NT2/D1 (cell line): ENCODE measurements around the gene DMRT2.

Experiments
- DNase-seq: peaks from one replicate; pipeline ENCODE4 v3.0.0-alpha.2; 2011; ENCODE audit warnings: low read depth, low spot score
- H3K27me3 ChIP-seq: 2 replicates; pipeline ENCODE4 v1.6.0; 2011; ENCODE audit warnings: mild to moderate bottlenecking; ENCODE audit not compliant: insufficient read length, insufficient read depth
- H3K36me3 ChIP-seq: 2 replicates; pipeline ENCODE4 v1.6.1; 2011; ENCODE audit warnings: mild to moderate bottlenecking, low read length, mixed read lengths; ENCODE audit not compliant: insufficient read depth, insufficient read length
- H3K4me1 ChIP-seq: 2 replicates; pipeline ENCODE4 v1.5.1; 2011; ENCODE audit not compliant: insufficient read depth, insufficient read length
- H3K4me3 ChIP-seq: 2 replicates; pipeline ENCODE4 v1.5.1; 2011; ENCODE audit warnings: low read depth; ENCODE audit not compliant: insufficient read length
- H3K9ac ChIP-seq: 2 replicates; pipeline ENCODE4 v1.6.0; 2011; ENCODE audit warnings: low read depth; ENCODE audit not compliant: insufficient read length
- H3K9me3 ChIP-seq: 2 replicates; pipeline ENCODE4 v1.5.1; 2011; ENCODE audit warnings: mild to moderate bottlenecking, low read length; ENCODE audit not compliant: insufficient read depth
- SUZ12 ChIP-seq: IDR thresholded peaks from 2 replicates; pipeline ENCODE4 v1.6.1; 2011; ENCODE audit not compliant: insufficient read length, insufficient read depth; ENCODE audit errors: extremely low read depth
- YY1 ChIP-seq: IDR thresholded peaks from 2 replicates; pipeline ENCODE4 v1.6.1; 2011; ENCODE audit not compliant: insufficient read length, insufficient read depth
- ZNF274 ChIP-seq: IDR thresholded peaks from 2 replicates; pipeline ENCODE4 v1.6.1; 2011; ENCODE audit warnings: mild to moderate bottlenecking, low read depth, low read length

DMRT2 gene

DNA sequence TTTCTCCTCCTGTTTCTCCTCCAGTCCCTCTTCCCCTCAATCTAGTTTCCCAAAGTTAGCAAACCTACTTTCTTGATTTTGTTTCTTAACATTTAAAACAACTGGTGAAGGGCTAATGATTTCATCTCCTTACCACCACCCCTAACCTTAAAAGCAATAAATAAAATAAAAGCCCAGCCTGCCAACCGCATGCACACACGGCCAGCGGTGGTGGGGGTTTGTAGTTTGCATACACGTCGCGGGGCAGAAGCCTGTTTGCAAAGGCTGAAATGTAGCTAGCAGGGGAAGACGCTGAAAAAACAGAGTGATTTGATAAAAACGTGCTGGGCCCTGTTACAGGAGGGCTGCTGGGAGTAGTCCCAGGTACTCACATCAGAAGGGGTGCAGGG, 1.9 kb upstream of the DMRT2 start:
- H3K9ac ChIP-seq: no peak overlapping the region
- TF ChIP-seq SUZ12 (no peak), ZNF274 (no peak), YY1 (no peak)
- no peak for DNase-seq
- H3K9me3 ChIP-seq: peaks cover 58% of the 10 kb centered on the region
- H3K4me3 ChIP-seq: no peak overlapping the region
- peaks cover 2% of the 10 kb centered on the region for H3K4me1 ChIP-seq
- H3K27me3 ChIP-seq: peaks cover 24% of the 10 kb centered on the region
- H3K36me3 ChIP-seq: no peaks in the 10 kb centered on the region

DNA sequence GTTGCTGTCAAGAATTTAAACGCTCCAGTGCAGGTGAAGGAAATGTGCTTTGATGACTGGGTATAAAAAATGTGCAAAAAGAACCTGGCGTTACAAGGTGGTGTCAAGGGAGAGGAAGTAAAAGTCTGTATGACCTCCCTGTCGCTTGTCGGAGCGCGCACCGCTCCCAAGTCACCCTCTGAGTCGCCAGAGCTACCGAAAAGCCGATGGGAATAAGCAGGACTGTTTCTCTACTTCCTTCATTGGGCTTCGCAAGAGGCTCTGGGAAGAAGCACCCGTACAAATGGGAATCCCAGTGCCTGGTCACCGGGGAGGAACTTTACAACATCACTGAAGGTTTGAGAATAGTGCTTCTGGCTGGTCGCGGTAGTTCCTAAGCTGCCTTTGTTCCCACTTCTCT, 1.3 kb upstream of the DMRT2 start:
- Histone ChIP-seq H3K9me3 (peaks cover 52% of the 10 kb centered on the region), H3K36me3 (no peaks in the 10 kb centered on the region), H3K9ac (no peak overlapping the region), H3K27me3 (peaks cover 19% of the 10 kb centered on the region), H3K4me1 (peaks cover 2% of the 10 kb centered on the region), H3K4me3 (no peak overlapping the region)
- DNase-seq: no peak
- TF ChIP-seq SUZ12 (no peak), ZNF274 (no peak), YY1 (no peak)

DNA sequence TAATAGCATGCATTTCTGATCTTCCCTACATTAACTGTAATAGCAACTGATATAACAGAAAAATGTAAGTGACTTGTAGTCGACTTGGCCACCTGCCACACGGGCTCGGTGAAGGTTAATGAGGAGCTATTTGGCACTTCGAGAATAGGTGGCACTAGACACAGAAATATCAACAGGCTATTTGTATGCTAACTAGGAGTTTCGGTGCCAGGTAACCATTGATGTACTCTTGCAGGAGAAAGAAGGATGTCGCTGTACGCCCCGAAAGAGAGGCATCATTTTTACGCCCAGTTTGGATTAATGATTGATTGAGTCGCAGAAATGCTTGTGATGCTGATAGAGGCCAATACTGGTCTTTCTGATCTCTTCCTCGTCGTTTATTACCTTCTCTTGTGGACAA, 516 bp upstream of the DMRT2 start:
- H3K4me1 ChIP-seq: peaks cover 2% of the 10 kb centered on the region
- H3K36me3 ChIP-seq: no peaks in the 10 kb centered on the region
- H3K27me3 ChIP-seq: peaks cover 19% of the 10 kb centered on the region
- no peak for DNase-seq
- H3K9ac ChIP-seq: no peak overlapping the region
- no peak overlapping the region for H3K4me3 ChIP-seq
- TF ChIP-seq YY1: no peak
- no peak for TF ChIP-seq SUZ12
- no peak for TF ChIP-seq ZNF274
- H3K9me3 ChIP-seq: peaks cover 46% of the 10 kb centered on the region

GRCh38 chr9:1051210-1051583, 1.0 kb downstream of the DMRT2 start:
- H3K36me3 ChIP-seq: peaks cover 2% of the 10 kb centered on the region
- peak overlapping the region; percentile 84 for H3K9ac ChIP-seq
- DNase-seq: no peak
- peak overlapping the region; percentile 54 for H3K4me3 ChIP-seq
- H3K4me1 ChIP-seq: peaks cover 2% of the 10 kb centered on the region
- H3K27me3 ChIP-seq: peaks cover 19% of the 10 kb centered on the region
- TF ChIP-seq SUZ12: no peak
- H3K9me3 ChIP-seq: peaks cover 36% of the 10 kb centered on the region

DNA sequence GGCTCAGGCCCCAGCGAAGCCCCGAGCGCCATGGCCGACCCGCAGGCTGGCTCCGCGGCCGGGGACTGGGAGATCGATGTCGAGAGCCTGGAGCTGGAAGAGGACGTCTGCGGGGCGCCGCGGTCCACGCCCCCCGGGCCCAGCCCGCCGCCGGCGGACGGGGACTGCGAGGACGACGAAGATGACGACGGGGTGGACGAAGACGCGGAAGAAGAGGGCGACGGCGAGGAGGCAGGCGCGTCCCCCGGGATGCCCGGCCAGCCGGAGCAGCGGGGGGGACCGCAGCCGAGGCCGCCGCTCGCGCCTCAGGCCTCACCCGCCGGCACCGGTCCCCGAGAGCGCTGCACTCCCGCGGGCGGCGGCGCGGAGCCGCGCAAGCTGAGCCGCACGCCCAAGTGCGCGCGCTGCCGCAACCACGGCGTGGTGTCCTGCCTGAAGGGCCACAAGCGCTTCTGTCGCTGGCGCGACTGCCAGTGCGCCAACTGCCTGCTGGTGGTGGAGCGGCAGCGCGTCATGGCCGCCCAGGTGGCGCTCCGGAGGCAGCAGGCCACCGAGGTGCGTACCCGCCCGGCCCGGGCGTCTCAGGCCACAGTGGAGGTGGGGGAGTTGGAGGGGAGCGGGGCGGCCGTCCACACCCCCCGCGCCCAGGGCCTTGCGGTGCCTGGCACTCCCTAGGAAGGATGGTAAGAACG, 1.6 kb downstream of the DMRT2 start:
- Histone ChIP-seq H3K36me3 (peaks cover 7% of the 10 kb centered on the region), H3K9ac (peak overlapping the region; percentile 84), H3K27me3 (peaks cover 19% of the 10 kb centered on the region), H3K9me3 (peaks cover 34% of the 10 kb centered on the region), H3K4me1 (peaks cover 2% of the 10 kb centered on the region), H3K4me3 (peak overlapping the region; percentile 54)
- no peak for TF ChIP-seq SUZ12
- DNase-seq: peak; percentile 30

DNA sequence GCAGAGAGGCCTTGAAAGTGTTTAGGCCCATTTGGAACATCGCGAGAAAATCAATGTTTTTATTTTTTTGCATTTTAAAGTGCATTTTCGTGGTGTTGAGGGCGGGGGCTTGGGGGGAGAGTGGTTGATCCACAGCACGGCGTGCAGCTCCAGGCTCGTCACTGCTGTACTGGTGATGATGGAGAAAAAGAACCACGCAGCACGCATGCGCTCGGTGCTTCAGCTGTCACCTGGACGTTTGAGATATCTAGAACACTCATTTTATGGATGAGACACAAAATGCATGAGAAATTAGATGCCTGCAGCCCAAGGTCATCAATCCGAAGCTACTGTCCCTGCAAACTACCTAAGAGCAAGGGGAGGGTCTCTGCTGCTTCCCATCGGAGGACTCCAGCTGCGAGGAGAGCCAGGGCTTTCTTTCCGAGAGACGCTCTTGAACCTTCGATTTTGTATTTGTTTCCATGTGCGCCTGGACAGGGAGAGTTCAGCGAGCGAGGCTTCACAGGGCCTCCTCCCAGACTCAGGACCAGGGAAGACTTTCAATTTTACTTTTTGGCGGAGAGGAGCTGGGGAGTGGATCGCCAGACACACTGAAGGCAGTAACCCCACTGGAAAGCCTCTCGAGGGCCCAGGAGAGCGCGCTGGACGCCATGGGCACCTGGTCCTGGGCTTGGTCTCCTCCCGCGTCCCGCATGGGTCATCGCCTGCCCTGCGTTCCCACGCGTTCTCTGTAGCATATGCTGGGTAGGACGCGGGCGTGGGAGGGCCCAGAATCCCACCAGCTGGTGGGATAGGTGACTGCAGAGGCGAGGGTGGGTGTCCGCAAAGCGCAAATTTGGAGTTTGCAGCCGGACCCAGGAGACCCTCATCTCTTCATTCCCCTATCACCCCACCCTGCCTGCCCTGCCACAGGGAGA, 2.5 kb downstream of the DMRT2 start:
- no peak for DNase-seq
- H3K9ac ChIP-seq: peak overlapping the region; percentile 84
- TF ChIP-seq SUZ12 (no peak), ZNF274 (no peak)
- H3K4me3 ChIP-seq: peak overlapping the region; percentile 54
- peaks cover 8% of the 10 kb centered on the region for H3K36me3 ChIP-seq
- H3K27me3 ChIP-seq: peaks cover 19% of the 10 kb centered on the region
- peaks cover 2% of the 10 kb centered on the region for H3K4me1 ChIP-seq
- peaks cover 28% of the 10 kb centered on the region for H3K9me3 ChIP-seq

- no peak for DNase-seq
- peaks cover 8% of the 10 kb centered on the region for H3K36me3 ChIP-seq
- H3K9ac ChIP-seq: no peak overlapping the region
- H3K9me3 ChIP-seq: peaks cover 25% of the 10 kb centered on the region
- H3K4me1 ChIP-seq: peaks cover 2% of the 10 kb centered on the region
- TF ChIP-seq YY1: no peak
- TF ChIP-seq ZNF274: no peak
- no peak for TF ChIP-seq SUZ12
- peaks cover 19% of the 10 kb centered on the region for H3K27me3 ChIP-seq
- H3K4me3 ChIP-seq: no peak overlapping the region
Observed at GRCh38 chr9:1053282-1053621, 3.1 kb downstream of the DMRT2 start.
